GM12874 (cell line): ENCODE data around the gene ATP5PD.

Experiments used
- TF ChIP-seq, protein P1 (sequence below): IDR thresholded peaks from 2 replicates; pipeline ENCODE4 v1.5.1; 2011; ENCODE audit warnings: low read depth, mild to moderate bottlenecking, control low read depth, low read length, moderate library complexity; ENCODE audit not compliant: insufficient read depth

Gene ATP5PD

DNA sequence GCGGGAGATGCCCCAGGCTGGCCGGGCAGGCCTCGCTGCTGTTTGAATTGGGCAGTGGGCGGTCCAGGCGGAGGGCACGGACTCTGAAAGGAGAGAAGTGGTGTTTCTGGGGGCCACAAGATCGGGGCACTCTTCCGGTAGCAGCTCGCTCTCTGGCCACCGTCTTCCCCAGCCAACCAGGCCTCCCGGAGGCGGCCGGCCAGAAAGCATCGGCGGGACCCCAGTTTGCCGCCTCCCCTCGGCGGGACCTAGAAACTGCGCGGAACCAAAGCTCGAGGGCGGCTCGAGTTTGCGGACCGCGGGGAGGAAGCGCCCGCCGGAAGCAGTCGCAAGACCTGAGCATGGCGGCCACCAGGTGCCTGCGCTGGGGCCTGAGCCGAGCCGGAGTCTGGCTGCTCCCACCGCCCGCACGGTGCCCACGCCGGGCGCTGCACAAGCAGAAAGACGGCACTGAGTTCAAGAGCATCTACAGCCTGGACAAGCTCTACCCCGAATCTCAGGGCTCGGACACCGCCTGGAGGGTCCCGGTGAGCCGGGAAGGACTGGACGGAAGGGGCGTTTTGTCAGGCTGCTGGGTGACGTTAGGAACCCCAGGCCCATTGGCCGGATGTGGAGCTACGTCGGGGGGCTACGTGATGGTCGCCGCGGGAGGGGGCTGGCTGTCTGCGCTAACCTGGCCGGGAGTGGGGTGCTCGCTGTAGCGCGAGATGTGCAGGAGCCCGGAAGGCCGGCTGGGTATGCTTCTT, 34.2 kb downstream of the ATP5PD start, which contains the start of gene MRPL58:
Gene MRPL58 (plus strand): TSS at position 325 of the 746 bp plus-strand sequence. CDS start 17 bp downstream, at position 342.
- TF ChIP-seq, protein P1, sequence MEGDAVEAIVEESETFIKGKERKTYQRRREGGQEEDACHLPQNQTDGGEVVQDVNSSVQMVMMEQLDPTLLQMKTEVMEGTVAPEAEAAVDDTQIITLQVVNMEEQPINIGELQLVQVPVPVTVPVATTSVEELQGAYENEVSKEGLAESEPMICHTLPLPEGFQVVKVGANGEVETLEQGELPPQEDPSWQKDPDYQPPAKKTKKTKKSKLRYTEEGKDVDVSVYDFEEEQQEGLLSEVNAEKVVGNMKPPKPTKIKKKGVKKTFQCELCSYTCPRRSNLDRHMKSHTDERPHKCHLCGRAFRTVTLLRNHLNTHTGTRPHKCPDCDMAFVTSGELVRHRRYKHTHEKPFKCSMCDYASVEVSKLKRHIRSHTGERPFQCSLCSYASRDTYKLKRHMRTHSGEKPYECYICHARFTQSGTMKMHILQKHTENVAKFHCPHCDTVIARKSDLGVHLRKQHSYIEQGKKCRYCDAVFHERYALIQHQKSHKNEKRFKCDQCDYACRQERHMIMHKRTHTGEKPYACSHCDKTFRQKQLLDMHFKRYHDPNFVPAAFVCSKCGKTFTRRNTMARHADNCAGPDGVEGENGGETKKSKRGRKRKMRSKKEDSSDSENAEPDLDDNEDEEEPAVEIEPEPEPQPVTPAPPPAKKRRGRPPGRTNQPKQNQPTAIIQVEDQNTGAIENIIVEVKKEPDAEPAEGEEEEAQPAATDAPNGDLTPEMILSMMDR, result peak; percentile 50

DNA sequence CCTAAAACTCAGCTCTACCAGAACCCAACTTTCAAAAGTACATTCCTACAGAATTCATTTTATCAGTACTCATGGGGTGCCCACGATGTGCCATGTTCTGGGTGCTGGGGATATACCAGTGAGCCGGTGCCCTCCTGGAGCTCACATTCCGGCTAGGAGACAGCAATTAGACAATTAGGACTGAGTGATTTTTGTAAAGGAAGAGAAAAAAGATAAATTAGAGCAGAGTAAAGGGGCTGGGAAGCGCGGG, 34.7 kb downstream of the ATP5PD start:
- TF ChIP-seq, protein P1, result no peak

DNA sequence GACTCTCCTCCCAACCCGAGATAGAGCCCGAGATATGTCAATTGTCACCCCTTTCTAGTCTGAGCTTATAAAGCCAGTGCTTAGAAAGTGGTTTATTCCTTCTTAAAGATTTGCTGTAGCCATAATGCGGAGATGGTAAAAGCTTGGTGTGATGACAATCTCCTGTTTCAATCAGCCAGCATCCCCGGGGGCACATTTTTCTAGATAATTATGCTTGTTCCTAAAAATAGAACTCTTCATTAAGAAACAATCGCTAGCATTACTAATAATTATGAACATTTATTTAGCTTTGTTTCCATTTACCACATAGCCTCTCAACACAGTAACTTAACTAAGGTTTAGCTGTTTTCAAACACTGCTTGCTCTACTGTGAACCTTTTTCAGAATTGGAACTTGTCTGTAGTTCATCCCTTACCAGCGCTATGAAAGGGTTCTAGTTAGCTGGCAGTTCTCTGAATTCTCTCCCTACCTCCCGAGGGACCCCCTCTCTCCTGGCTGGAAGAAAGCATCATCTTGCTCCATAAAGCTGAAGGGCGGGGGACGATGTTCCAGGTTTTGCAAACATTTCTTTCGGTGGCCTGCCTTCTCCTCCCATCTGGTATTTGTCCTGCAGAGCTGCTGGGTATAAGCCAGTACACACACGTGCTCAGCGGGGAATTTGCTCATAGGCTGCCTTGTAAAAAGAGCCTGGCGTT, 35.2 kb downstream of the ATP5PD start:
- TF ChIP-seq, protein P1, result no peak

DNA sequence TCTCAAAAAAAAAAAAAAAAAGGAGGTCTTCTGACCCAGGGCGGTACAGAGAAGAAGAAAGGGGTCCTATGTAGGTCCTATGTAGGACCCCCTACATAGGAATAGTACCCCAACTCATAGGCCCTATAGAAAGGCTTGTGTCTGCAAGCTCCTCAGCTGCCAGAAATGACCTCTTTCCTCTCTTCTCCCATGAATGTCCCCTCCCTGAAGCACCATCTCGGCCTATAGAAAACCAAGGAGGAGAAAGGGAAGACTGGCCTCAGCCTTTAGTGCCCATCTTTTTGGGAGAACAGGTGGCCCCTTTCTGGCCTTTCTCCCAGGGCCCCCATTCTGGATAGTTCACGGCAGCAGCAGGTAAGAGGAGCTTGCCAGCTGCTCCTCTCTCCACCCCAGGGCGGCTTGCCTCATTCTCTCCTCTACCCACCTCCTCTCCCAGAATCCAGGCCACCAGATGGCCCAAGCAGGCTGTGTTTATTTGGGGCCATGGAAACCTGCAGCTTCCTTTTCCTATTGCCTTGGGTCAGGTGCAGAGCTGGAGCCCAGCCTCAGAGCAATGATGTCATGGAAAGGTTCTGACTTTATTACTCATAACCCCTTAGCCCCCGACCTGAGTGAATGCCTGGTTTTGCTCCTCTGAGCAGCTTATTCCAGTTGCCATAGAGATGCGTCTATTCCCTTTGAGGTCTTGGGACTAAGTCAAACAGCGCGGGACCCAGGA, 35.9 kb downstream of the ATP5PD start:
- TF ChIP-seq, protein P1, result no peak

DNA sequence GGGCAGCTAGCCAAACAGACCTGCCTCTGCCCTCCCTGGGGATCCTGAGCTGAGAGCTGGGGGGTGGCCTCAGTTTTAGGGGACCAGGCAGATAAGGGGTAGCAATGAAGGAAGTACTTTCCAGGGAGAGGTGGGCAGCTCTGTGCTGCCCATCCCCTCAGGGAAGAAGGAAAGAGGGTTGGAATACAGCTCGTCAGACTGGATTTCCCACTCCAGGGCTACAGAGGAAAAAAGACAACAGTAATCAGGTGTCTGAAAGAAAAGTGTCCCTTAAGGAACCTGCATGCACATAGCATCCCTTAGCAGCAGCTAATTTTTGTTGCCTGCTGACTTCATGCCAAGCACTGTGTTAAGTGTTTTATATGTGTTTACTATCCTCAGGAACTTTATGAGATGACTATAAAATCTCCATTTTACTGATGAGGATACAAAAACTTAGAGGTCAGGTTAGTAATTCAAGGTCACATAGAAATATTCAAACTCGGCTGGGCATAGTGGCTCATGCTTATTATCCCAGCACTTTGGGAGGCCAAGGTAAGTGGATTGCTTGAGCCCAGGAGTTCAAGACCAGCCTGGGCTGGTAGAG, 37.5 kb downstream of the ATP5PD start:
- TF ChIP-seq, protein P1, result no peak

DNA sequence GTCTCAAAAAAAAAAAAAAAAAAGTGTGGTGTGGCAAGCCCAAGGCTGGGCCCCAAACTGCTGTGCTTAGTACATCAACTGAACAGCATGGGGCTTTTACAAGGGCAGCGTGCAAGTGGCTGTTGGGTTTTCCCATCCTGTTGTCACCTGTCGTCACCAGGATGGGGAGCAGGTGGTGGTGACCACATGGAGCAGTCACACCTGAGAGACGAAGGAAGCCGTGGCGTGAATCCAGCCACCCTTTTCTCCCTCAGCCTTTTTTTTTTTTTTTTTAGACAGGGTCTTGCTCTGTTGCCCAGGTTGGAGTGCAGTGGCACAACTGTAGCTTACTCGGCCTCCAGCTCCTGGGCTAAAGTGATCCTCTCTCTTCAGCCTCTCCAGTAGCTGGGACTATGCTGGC, 38.4 kb downstream of the ATP5PD start:
- TF ChIP-seq, protein P1, result no peak

DNA sequence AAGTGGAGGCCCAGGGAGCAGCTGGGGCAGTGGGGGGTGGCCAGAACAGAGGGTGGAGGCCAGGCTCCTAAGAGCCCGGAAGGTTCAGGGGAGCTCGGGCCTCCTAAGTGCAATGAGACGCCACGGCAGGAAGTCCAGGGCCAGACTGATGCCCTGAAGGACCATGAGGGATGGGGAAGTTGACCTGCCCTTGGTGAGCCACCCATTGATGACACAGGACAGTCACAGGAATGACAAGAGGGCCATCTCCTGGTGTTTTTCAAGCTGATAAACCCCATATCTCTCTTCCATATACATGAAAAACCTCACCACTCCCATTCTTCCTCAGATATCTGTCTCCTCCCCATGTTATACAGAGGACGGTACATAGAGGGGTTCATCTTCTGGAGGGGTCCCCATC, 40.1 kb downstream of the ATP5PD start:
- TF ChIP-seq, protein P1, result no peak
